Measurements from ENCODE around the gene MIEN1.
"Not testable (repeated sequence)": the region's sequence is repeated elsewhere in the genome, so short reads cannot be mapped to it uniquely, and the experiment has no call there.

Gene MIEN1

DNA sequence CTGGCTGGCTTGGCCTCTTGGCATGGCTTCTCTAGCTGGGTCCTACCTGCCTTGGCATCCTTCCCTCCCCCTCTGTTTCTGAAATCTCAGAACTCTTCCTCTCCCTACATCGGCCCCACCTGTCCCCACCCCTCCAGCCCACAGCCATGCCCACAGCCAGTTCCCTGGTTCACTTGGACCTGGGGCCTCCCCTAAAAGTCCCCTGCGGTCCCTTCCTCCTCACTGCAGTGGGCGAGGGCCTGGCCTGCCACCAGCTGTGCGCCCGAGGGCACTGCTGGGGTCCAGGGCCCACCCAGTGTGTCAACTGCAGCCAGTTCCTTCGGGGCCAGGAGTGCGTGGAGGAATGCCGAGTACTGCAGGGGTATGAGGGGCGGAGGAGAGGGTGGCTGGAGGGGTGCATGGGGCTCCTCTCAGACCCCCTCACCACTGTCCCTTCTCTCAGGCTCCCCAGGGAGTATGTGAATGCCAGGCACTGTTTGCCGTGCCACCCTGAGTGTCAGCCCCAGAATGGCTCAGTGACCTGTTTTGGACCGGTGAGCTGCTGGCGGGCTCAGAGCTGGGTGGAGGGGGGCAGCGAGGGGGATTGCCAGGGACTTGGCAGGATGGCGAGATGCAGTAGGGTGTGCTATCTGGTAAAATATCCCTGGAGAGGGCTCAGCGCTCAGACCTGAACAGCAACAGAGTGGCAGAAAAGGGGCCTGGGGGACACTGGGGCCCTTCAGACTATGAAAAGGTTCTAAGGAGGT is 14.1 kb downstream of the MIEN1 start:
- no peak for DNase-seq (ENCODE audit: low read depth in 2 of 2)

DNA sequence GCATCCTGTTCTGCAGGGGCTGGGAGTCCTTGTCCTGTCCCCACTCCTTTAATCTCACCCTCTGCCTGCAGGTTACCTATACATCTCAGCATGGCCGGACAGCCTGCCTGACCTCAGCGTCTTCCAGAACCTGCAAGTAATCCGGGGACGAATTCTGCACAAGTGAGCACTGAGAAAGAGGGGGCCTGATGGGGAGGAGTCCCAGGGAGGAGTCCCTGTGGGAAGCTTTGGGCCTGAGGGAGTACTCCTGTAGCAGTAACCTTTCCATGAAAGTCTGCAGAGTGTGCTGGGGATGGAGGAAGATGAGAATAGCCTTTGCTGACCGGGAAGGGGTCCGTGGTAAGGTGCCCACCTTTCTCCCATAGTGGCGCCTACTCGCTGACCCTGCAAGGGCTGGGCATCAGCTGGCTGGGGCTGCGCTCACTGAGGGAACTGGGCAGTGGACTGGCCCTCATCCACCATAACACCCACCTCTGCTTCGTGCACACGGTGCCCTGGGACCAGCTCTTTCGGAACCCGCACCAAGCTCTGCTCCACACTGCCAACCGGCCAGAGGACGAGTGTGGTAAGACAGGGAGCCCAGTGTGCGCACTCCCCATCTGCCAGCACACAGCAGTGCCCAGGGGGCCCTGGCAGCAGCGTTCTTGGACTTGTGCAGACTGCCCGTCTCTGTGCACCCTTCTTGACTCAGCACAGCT is 14.8 kb downstream of the MIEN1 start:
- no peak for DNase-seq (ENCODE audit: low read depth in 2 of 2)

DNA sequence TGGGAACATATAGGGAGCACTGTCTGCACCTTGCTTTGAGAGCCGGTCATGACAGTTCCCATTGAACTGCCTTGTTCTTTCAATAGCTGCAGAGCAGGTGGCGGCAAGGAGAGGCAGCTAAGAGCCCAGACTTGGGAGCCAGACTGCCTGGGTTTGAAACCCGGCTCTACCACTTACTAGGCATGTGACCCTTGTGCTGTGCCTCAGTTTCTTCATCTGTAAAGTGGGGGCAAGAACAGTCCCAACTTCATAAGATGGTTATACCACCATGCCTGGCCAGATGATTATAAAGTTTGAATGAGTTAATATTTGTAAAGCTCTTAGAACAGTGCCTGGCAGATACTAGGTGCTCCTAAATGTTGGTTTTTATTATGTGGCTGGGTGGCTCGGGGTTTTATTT is 16.1 kb downstream of the MIEN1 start:
- DNase-seq (ENCODE audit: low read depth in 2 of 2) = no peak

DNA sequence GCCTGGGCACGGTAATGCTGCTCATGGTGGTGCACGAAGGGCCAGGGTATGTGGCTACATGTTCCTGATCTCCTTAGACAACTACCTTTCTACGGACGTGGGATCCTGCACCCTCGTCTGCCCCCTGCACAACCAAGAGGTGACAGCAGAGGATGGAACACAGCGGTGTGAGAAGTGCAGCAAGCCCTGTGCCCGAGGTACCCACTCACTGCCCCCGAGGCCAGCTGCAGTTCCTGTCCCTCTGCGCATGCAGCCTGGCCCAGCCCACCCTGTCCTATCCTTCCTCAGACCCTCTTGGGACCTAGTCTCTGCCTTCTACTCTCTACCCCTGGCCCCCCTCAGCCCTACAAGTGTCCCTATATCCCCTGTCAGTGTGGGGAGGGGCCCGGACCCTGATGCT is 18.5 kb downstream of the MIEN1 start:
- no peak for DNase-seq (ENCODE audit: low read depth in 2 of 2)

DNA sequence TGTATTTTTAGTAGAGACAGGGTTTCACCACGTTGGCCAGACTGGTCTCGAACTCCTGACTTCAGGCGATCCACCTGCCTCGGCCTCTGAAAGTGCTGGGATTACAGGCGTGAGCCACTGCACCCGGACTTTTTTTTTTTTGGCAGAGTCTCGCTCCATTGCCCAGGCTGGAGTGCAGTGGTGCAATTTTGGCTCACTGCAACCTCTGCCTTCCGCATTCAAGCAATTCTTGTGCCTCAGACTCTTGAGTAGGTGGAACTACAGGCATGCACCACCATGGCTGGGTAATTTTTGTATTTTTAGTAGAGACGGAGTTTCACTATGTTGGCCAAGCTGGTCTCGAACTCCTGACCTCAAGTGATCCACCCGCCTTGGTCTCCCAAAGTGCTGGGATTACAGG is 19.3 kb downstream of the MIEN1 start:
- not testable (repeated sequence) for DNase-seq (ENCODE audit: low read depth in 2 of 2)

DNA sequence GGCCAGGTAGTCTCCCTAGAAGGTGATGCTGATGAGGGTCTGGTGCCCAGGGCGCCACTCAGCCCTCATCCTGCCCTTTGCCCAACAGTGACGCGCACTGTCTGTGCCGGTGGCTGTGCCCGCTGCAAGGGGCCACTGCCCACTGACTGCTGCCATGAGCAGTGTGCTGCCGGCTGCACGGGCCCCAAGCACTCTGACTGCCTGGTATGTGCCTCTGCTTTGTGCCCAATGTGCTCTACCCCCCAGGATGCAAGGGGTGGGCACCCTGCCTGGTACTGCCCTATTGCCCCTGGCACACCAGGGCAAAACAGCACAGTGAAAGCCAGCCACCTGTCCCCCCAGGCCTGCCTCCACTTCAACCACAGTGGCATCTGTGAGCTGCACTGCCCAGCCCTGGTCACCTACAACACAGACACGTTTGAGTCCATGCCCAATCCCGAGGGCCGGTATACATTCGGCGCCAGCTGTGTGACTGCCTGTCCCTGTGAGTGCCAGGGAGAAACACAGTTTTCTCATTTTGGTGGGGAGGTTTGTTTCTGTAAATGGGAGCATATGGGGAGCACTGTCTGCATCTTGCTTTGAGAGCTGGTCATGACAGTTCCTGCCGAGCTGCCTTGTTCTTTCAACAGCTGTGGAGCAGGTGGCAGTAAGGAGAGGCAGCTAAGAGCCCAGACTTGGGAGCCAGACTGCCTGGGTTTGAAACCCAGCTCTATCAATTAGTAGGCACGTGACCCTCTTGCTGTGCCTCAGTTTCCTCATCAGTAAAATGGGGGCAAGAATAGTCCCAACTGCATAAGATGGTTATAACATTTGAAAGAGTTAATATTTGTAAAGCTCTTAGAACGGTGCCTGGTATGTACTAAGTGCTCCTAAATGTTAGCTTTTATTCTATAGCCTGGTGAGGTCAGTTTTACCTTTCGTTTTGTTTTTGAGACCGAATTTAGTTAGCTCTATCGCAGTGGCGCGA is 20.1 kb downstream of the MIEN1 start:
- DNase-seq (ENCODE audit: low read depth in 2 of 2) = no peak

DNA sequence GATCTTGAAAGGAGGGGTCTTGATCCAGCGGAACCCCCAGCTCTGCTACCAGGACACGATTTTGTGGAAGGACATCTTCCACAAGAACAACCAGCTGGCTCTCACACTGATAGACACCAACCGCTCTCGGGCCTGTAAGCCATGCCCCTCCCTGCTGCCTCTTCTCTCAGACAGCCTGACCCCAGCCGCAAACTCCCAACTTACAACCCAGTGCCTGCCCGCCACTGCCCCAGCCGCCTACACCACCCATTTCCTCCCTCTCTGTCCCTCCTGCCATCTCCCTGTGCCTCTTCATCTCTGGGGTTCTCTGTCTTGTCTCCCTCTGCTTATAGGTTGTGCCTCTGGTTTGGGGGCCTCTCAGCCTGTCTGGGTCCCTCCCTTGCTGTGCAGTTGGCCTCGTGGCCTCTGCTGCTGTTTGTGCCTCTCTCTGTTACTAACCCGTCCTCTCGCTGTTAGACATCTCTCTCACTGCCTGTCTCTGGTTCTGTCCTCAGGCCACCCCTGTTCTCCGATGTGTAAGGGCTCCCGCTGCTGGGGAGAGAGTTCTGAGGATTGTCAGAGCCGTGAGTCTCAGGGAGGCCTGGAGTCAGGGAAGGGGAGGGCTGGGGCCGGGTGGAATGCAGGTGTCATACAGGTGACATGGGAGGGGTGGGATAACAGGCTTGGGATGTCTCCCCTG is 20.9 kb downstream of the MIEN1 start:
- DNase-seq (ENCODE audit: low read depth in 2 of 2) = no peak

DNA sequence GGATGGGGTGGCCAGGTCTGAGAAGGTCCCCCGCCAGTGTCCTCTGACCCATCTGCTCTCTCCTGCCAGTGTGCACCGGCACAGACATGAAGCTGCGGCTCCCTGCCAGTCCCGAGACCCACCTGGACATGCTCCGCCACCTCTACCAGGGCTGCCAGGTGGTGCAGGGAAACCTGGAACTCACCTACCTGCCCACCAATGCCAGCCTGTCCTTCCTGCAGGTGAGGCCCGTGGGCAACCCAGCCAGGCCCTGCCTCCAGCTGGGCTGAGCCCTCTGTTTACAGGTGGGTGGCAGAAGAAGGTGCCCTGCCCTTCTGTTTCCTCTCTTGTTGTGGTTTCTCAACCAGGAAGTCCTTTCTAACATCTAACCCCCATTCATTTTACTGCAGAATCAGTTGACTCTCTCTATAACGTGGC is 23.4 kb downstream of the MIEN1 start:
- DNase-seq (ENCODE audit: low read depth in 2 of 2) = no peak

DNA sequence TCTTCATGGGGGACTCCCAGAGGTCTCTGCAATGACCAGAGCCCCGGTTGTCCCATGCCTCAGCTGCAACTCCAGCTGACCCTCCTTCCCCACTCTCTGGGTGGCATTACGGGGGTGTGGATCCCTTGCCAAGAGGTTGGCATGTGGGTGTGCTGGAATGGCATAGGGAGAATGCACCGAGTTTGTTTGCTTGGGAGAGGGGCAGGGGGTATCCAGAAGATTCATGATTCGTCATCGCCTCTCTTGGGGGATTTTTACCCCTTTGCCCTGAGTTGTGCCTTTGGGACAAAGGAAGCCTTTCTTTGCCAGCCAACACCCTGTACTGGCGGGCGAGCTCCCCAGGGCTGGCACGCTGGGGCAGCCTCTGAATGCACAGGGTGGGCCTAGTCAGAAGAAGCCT is 23.9 kb downstream of the MIEN1 start:
- no peak for DNase-seq (ENCODE audit: low read depth in 2 of 2)

DNA sequence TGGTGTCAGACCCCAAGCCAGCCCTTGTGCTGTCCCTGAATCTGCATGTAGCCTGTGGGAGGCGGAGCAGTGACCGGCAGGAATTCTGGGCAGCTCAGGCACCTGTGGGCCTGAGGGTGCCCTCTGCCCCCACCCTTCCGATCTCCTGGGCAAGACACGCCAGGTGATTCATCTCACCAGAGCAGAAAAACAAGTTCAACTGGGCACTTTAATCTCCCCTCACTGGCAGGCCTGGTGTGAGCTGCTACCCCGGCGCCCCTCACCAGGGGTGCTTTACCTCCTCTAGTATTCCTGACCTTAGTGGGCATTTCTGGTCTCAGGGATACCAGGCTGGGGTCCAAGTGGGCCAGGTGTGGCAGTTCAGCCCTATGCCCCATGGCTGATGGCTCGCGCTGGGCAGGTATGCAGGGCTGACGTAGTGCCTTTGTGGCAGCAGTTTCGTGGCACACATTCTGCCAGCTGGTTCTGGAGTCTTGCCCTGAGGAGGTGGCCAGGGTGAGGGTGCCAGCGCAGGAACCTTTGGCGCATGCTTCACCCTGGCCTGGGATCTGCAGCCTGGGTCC is 24.5 kb downstream of the MIEN1 start:
- DNase-seq (ENCODE audit: low read depth in 2 of 2) = no peak

DNA sequence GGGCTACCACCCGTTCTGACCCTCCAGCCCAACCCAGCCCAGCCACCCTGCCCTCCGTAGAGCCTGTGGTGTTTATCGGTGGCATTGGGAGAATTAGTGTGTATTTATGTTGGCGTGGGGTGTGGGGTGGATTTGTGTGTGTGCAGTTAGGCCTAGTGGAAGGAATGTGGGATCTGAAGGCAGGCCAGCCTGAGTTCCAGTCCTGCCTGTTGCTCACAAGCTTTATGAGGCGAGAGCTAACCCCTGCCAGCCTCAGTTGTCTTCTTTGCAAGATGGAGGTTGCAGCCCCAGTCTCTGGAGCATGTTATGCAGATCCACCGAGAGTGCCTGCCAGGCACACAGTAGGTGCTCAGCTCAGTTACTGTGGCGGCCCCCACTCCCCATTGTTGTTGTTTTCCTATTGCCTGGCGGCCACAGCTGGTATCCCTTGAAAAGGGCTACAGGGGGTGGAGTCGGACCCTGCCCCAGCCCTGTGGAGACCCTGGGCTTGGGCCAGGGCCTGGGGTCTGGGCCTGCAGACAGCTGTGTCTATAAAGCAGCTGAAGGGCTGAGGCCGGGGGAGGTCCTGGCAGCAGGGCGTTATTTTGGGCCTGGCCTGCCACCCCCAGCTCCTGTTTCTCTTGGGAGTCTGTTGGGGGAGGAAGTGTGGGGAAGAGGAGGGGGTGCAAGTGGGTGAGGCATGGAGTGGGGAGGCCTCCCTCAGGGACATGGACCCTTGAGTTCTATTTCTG is 25.3 kb downstream of the MIEN1 start:
- no peak for DNase-seq (ENCODE audit: low read depth in 2 of 2)

DNA sequence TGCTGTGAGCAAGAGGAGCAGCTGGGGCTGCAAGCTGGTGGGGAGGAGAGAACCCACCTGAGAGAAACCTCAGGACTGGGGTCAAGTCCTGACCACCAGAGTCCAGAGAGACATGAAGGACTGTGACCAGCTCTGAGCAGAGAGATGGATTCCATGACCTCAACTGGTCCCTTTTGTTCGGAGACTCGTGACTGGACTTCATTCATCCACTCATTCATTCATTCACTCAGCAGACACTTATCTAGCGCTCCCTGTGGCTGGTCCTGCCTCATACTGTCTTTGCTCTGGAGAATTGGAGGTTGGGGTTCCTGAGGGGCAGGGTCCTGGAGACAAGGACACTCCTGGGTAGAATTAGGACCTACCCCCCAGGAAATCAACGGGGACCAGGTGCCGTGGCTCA is 26.4 kb downstream of the MIEN1 start:
- DNase-seq (ENCODE audit: low read depth in 2 of 2) = no peak

DNA sequence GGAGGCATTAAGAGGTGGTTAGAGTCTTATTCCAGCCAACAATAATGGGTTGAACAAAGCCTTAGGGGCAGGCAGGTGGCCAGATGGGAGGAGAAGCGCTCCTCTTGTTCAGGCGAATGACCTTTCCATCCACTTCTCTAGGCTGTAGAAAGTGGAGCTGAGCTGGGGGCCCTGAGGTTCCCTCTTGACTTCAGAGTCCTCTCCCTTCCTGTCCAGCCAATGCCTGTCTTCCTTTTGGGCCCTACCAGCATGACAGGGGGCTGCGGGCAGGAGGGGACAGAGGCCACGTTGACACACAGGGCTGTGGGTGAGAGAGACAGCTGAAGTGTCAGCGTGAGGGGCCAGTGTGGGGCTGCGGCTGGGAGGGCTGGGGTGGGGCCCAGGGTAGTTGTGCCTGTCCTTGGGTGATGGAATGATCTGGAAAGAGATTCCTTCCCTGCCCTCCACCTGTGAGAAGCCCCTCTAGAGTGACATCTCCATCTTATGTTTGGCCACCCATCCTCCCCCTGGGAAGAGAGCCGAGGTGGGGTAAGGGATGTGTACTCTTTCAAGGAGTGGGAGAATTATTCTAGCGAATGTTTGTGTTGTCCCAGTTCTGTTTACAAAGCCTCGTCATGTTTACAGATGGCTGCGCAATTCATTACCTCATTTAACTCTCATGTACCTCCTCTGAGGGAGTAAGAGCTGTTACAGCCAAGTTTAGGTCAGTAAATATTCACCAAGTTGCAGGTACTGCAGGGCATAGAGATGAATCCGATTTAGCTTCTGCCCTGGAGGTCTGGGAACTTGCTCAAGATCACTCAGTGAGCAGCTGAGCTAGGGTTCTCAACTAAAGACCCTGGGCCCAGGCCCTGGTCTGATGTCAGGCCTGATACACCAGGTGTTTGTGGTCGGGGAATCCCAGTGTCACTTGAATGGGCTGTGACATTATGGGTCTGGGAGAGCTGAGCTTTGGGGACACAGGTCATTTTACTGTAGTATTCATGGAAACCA is 27.1 kb downstream of the MIEN1 start:
- no peak for DNase-seq (ENCODE audit: low read depth in 2 of 2)

DNA sequence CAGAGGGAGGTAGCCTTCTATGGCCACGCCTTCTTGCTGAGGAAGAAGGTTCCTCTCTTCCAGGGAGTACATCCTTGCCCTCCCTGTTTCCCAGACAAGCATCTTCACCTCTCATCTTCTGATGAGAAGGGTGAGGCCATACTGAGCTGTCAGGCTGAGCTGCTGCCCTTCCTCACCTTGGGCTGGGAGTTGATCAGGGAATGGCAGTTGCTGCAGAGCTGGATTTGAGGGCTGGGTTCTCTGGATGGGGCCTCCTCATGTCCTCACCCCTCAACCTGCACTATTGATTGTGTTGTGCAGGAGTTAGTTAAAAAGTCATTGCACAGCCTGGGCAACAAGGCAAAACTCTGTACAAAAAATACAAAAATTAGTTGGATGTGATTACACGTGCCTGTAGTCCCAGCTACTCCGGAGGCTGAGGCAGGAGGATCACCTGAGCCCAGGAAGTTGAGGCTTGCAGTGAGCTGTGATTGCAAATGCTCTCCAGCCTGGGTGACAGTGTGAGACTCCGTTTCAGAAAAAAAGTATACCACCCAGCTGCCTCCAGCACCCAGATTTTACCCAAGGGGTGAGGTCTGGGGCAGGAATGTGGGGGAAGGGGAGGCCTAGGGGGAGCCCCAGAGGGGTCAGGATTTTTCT is 28.4 kb downstream of the MIEN1 start:
- DNase-seq (ENCODE audit: low read depth in 2 of 2) = no peak

DNA sequence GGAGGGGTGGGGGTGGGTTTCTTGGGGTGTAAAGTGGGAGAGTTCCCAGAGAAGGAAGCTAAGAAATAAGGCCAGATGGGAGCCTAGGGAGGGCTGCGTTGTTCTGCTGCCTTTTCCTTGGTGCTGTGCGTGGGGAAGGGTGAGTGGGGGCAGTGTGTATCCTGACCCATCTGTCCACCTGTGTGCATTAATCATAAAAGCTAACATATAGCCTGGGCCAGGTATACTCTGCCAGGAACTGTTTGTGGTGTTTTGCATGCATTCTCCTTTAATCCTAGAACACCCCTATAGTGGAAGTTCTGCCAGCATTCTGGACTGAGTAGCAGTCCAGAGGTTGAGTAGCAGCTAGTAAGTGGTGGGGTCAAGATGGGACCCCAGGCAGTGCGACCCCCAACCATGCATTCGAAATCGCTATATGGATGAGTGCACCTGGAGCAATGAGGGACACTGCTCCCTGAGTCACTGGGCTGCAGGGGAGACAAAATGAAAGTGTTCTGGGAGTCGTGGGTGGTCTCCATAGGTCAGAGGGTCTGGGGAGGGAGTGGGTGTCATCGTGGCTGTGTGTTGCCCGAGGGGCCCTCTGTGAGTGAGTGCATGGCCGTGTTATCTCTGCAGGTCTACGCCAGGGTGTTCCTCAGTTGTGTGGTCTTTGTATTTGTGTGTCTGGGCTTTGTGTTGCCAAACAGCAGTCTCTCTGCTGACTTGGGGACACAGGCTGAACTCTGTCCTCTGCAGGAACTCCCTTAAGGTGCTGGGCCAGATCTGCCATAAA is 29.1 kb downstream of the MIEN1 start:
- no peak for DNase-seq (ENCODE audit: low read depth in 2 of 2)

DNA sequence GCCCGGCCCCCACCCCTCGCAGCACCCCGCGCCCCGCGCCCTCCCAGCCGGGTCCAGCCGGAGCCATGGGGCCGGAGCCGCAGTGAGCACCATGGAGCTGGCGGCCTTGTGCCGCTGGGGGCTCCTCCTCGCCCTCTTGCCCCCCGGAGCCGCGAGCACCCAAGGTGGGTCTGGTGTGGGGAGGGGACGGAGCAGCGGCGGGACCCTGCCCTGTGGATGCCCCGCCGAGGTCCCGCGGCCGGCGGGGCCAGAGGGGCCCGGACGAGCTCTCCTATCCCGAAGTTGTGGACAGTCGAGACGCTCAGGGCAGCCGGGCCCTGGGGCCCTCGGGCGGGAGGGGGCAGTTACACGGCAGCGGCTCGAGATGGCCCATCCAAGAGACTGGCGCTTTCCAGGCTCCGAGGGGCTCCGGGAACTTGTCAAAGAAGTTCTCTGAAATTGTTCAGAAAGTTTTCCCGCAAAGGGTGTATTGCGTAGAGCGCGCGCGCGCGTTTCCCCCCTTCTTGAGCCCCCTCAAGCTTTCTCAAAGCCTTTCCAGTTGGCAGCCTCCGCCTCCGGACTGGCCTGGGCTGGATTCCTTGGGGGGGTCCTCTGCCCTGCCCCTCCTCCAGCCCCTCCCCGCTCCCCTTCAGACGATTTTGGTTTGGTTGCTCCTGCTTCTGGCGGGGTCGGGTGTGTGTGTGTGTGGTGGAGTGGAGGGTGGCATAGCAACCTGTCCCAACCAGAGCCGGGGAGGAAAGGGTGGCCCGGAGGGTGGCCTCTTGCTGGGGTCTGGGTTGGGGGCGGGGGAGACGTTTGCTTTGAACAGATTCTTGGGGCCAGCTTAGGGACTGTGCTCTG is 30.0 kb downstream of the MIEN1 start:
- DNase-seq (ENCODE audit: low read depth in 2 of 2) = no peak

DNA sequence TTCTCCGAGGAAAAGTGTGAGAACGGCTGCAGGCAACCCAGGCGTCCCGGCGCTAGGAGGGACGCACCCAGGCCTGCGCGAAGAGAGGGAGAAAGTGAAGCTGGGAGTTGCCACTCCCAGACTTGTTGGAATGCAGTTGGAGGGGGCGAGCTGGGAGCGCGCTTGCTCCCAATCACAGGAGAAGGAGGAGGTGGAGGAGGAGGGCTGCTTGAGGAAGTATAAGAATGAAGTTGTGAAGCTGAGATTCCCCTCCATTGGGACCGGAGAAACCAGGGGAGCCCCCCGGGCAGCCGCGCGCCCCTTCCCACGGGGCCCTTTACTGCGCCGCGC is 30.5 kb downstream of the MIEN1 start, which contains the start of gene ERBB2:
Gene ERBB2 (plus strand): TSS at position 247 of the 330 bp plus-strand sequence. CDS start 175 bp downstream, outside the sequence.
- DNase-seq (ENCODE audit: low read depth in 2 of 2) = peak; percentile 42 to 47
